GM12878 (cell line): ENCODE measurements around the gene ANO10. TPM values are rescaled to one million over a fixed set of nuclear protein-coding genes. Genes with fewer than 3 reads are reported as not detected.
A peak's percentile ranks its signal among the peaks of the same experiment; 100 is the strongest.

Experiments used
- ATAC-seq: fragments of 200-7000 bp; cut with Tn5 transposase; 3 replicates; pipeline ENCODE4 v1.9.1; 2020; ENCODE audit warnings: mild to moderate bottlenecking, moderate library complexity
- BruUV-seq: library from RNA; stranded (reverse); fragments of 400-500 nt; replicated peaks from 2 replicates; lab custom pipeline; 2021; lab: Mats Ljungman, UMichigan
- CTCF ChIA-PET: fragments of 300-600 bp; sonication (Branson Sonifier 250); formaldehyde crosslinking; extraction: SDS; loops from one replicate; lab custom pipeline; 2021; ENCODE audit warnings: inconsistent platforms; lab: Yijun Ruan, JAX
- POLR2A ChIA-PET: fragments of 350-600 bp; formaldehyde crosslinking; extraction: SDS; loops from one replicate; lab custom pipeline; 2021; ENCODE audit warnings: inconsistent platforms; lab: Charles Lee
- RAD21 ChIA-PET: fragments of 300-600 bp; sonication (Branson Sonifier 250); formaldehyde crosslinking; loops from one replicate; lab custom pipeline; 2023; ENCODE audit warnings: antibody characterized with exemption; ENCODE audit not compliant: unreplicated experiment; lab: Charles Lee
- SMC1A ChIA-PET: fragments of 300-600 bp; sonication (Branson Sonifier 250); formaldehyde crosslinking; loops from one replicate; lab custom pipeline; 2023; ENCODE audit not compliant: unreplicated experiment, uncharacterized antibody; lab: Charles Lee
- DNase-seq: peaks from one replicate; pipeline ENCODE4 v3.0.0-alpha.2; 2011; ENCODE audit warnings: low read depth, low spot score
- FAIRE-seq: peaks from 3 replicates; lab custom pipeline; 2011; peaks lifted over from hg19 to GRCh38; lab: Jason Lieb, UNC
- H2AFZ ChIP-seq: 2 replicates; pipeline ENCODE4 v1.6.0; 2011; ENCODE audit warnings: low read depth, low read length, control low read depth; ENCODE audit not compliant: control insufficient read depth
- H3K27ac ChIP-seq: 2 replicates; pipeline ENCODE4 v1.5.1; 2011; ENCODE audit warnings: control low read depth; ENCODE audit not compliant: control insufficient read depth, insufficient read depth
- H3K27me3 ChIP-seq, 2 experiments: replicated peaks in 1 of 2; 2 replicates each; pipeline versions ENCODE4 v1.6.0 to v1.6.1; 2011; ENCODE audit warnings: low read length in 1 of 2; ENCODE audit not compliant: control insufficient read depth in 2 of 2, insufficient read depth in 2 of 2
- H3K36me3 ChIP-seq, 2 experiments: 2 replicates each; pipeline ENCODE4 v1.5.1; 2011; ENCODE audit warnings: low read length in 1 of 2; ENCODE audit not compliant: control insufficient read depth in 2 of 2, insufficient read depth in 2 of 2
- H3K4me1 ChIP-seq: 2 replicates; pipeline ENCODE4 v1.6.1; 2011; ENCODE audit warnings: mild to moderate bottlenecking, low read length, moderate library complexity, mixed read lengths; ENCODE audit not compliant: control insufficient read depth, insufficient read depth
- H3K4me2 ChIP-seq: 2 replicates; pipeline ENCODE4 v1.6.0; 2011; ENCODE audit warnings: control low read depth; ENCODE audit not compliant: control insufficient read depth, insufficient read depth
- H3K4me3 ChIP-seq: fragments of 200-600 bp; sonication (generic); 2 replicates; pipeline ENCODE4 v1.5.1; 2016
- H3K79me2 ChIP-seq: 2 replicates; pipeline ENCODE4 v1.6.0; 2011; ENCODE audit warnings: low read length; ENCODE audit not compliant: control insufficient read depth, insufficient read depth
- H3K9ac ChIP-seq: 2 replicates; pipeline ENCODE4 v1.8.0; 2011; ENCODE audit warnings: low read length, control low read depth, mixed read lengths; ENCODE audit not compliant: control insufficient read depth, insufficient read depth
- H3K9me3 ChIP-seq: replicated peaks from 3 replicates; pipeline ENCODE4 v1.5.1; 2011; ENCODE audit warnings: mild to moderate bottlenecking, low read length; ENCODE audit not compliant: control insufficient read depth, insufficient read depth
- H4K20me1 ChIP-seq: 2 replicates; pipeline ENCODE4 v1.6.0; 2011; ENCODE audit not compliant: control insufficient read depth, insufficient read depth
- BCL11A ChIP-seq: IDR thresholded peaks from 2 replicates; pipeline ENCODE4 v1.6.1; 2011; ENCODE audit warnings: low read depth, low read length
- BHLHE40 ChIP-seq, 2 experiments: fragments of 450-650 bp in 1 of 2; IDR thresholded peaks; 2 replicates each; pipeline ENCODE4 v1.6.1; 2011 to 2017; ENCODE audit warnings: low read depth in 2 of 2, borderline replicate concordance in 1 of 2, improper control_type of control experiment in 1 of 2, low read length in 1 of 2, mild to moderate bottlenecking in 1 of 2
- GATAD2B ChIP-seq: fragments of 450-650 bp; conservative IDR thresholded peaks from 2 replicates; pipeline ENCODE4 v1.6.1; 2017; ENCODE audit warnings: low read depth, mild to moderate bottlenecking, moderate library complexity
- HDAC2 ChIP-seq: fragments of 200-600 bp; sonication (generic); IDR thresholded peaks from 2 replicates; pipeline ENCODE4 v1.6.1; 2017
- HDGF ChIP-seq: fragments of 450-650 bp; IDR thresholded peaks from 2 replicates; pipeline ENCODE4 v1.6.1; 2016; ENCODE audit warnings: antibody characterized with exemption
- IKZF1 ChIP-seq: fragments of 450-650 bp; conservative IDR thresholded peaks from 2 replicates; pipeline ENCODE4 v1.6.1; 2017; ENCODE audit warnings: antibody characterized with exemption, mild to moderate bottlenecking
- KLF5 ChIP-seq: fragments of 450-650 bp; IDR thresholded peaks from 2 replicates; pipeline ENCODE4 v1.6.1; 2014; ENCODE audit warnings: mild to moderate bottlenecking; ENCODE audit not compliant: partially characterized antibody
- LARP7 ChIP-seq: fragments of 450-650 bp; IDR thresholded peaks from 2 replicates; pipeline ENCODE4 v1.6.1; 2017; ENCODE audit warnings: mild to moderate bottlenecking
- MEF2B ChIP-seq: fragments of 450-650 bp; IDR thresholded peaks from 2 replicates; pipeline ENCODE4 v1.6.1; 2018; ENCODE audit warnings: mild to moderate bottlenecking, moderate library complexity; ENCODE audit not compliant: partially characterized antibody, poor library complexity, severe bottlenecking
- NBN ChIP-seq: fragments of 450-650 bp; IDR thresholded peaks from 2 replicates; pipeline ENCODE4 v1.6.1; 2016
- NR2C1 ChIP-seq: fragments of 450-650 bp; IDR thresholded peaks from 2 replicates; pipeline ENCODE4 v1.6.1; 2017; ENCODE audit warnings: antibody characterized with exemption, mild to moderate bottlenecking, moderate library complexity
- POLR2AphosphoS5 ChIP-seq: IDR thresholded peaks from 2 replicates; pipeline ENCODE4 v1.6.1; 2011; ENCODE audit warnings: mild to moderate bottlenecking, low read length, inconsistent platforms
- SIX5 ChIP-seq: IDR thresholded peaks from 2 replicates; pipeline ENCODE4 v1.6.1; 2011; ENCODE audit warnings: mild to moderate bottlenecking, low read depth, low read length, moderate library complexity; ENCODE audit not compliant: severe bottlenecking
- STAT3 ChIP-seq: IDR thresholded peaks from 2 replicates; pipeline ENCODE4 v1.6.1; 2011; ENCODE audit warnings: low read depth, low read length, improper control_type of control experiment
- TBL1XR1 ChIP-seq: IDR thresholded peaks from 2 replicates; pipeline ENCODE4 v1.6.1; 2012; ENCODE audit warnings: low read depth, low read length, improper control_type of control experiment
- WGBS: methylation state at CpG from one replicate; pipeline ENCODE4 v1.1.6; 2016; ENCODE audit warnings: low lambda C conversion rate; ENCODE audit not compliant: insufficient replicate concordance, insufficient coverage; ENCODE audit errors: missing lambda C conversion rate; 5-methylcytosine and 5-hydroxymethylcytosine counted together
- in situ Hi-C: fragments of 300-500 bp; cut with MboI; formaldehyde crosslinking; loops from 9 replicates; pipeline ENCODE4 v1.14.3; 2018; ENCODE audit warnings: mixed read lengths
- intact Hi-C: fragments of 100-400 bp; cut with micrococcal nuclease; formaldehyde crosslinking; loops from one replicate; pipeline ENCODE4 v1.14.2; 2022; ENCODE audit not compliant: unreplicated experiment
- polyA plus RNA-seq, 11 experiments: library from polyadenylated mRNA; depleted of rRNA in 4 of 11; unstranded in 6 of 11; stranded (reverse) in 5 of 11; fragments of >200 nt; fragmentation: Nextera tagmentation in 4 of 11; fragmentation: Illumina TruSeq in 1 of 11; extraction: Ambion mirVana in 4 of 11; extraction: Trizol in 1 of 11; gene quantifications; 1 replicate in 1 of 11; 2 replicates in 10 of 11; pipeline versions ENCODE4 v1.2.1 to v1.2.3, GENCODE V29; 2011 to 2016; ENCODE audit warnings: inconsistent platforms in 2 of 11, missing spikeins in 2 of 11, low read depth in 1 of 11
- total RNA-seq, 4 experiments: library from RNA; depleted of rRNA in 3 of 4; stranded (reverse); fragments of >200 nt in 3 of 4; fragmentation: Illumina TruSeq in 1 of 4; extraction: Trizol in 1 of 4; gene quantifications; 2 replicates each; pipeline versions ENCODE4 v1.2.1 to v1.2.3, GENCODE V29; 2013 to 2021
- TF ChIP-seq, protein P1 (sequence below): IDR thresholded peaks from 2 replicates; pipeline ENCODE4 v1.6.1; 2011; ENCODE audit warnings: mild to moderate bottlenecking, low read depth, low read length, moderate library complexity; ENCODE audit not compliant: insufficient replicate concordance
- TF ChIP-seq, protein P2 (sequence below): IDR thresholded peaks from 2 replicates; pipeline ENCODE4 v1.6.1; 2012; ENCODE audit warnings: low read depth, low read length, improper control_type of control experiment
- TF ChIP-seq, protein P3 (sequence below): fragments of 450-650 bp; IDR thresholded peaks from 2 replicates; pipeline ENCODE4 v1.6.1; 2017; ENCODE audit warnings: mild to moderate bottlenecking

Gene ANO10
- total and polyA plus RNA-seq, 10 of the 15 experiments (the other 5 are each of a cell fraction or from before 2014, with no cell fraction given) = 0.29 to 21.9 (median 1.6) TPM

DNA sequence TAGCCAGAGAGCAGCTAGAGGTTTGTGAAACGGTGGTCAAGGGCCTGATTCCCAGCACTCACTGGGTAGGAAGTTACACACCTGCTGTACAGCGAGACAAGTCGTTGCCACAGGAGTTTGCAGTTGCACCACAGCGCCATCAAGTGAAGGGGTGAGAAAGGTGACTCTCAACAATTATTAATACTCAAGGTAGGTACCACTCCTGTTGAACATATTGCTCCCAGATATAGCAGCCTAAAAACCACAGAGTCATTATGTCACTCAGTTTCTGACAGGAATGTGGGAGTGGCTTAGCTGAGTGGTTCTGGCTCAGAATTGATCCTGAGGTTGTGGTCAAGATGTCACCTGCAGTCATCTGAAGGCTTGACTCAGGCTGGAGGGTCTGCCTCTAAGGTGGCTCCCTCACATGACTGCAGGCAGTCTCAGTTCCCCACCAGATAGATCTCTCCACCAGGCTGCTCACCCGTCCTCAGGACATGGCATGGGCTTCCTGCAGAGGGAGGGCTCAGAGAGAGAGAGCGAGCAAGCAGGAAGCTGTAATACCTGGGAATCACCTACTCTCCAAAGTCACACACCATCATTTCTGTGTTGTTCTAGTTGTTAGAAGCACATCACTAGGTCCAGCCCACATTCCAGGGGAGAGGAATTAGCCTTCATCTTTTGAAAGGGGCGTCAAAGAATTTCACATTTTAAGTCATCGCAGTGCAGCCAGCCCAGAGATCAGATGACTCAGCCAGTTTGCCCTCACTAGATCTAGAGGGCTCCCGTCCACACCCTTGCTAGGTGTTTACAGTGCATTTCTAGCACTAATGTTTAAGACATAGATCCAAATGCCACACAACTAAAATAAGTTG, 17.0 kb upstream of the ANO10 start (continued):
- TF ChIP-seq SIX5 = no peak
- TF ChIP-seq, protein P1, sequence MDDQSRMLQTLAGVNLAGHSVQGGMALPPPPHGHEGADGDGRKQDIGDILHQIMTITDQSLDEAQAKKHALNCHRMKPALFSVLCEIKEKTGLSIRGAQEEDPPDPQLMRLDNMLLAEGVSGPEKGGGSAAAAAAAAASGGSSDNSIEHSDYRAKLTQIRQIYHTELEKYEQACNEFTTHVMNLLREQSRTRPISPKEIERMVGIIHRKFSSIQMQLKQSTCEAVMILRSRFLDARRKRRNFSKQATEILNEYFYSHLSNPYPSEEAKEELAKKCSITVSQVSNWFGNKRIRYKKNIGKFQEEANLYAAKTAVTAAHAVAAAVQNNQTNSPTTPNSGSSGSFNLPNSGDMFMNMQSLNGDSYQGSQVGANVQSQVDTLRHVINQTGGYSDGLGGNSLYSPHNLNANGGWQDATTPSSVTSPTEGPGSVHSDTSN = peak; percentile 11
- 0 out of 2 replicates have a peak, but pooled peaks have one; percentile 7 for TF ChIP-seq LARP7
- TF ChIP-seq BHLHE40 (IDR thresholded peaks at IDR 0.05; ENCODE audit: borderline replicate concordance in 1 of 2, low read depth in 2 of 2, low read length in 1 of 2) = peak in 1 of 2 experiments; percentile 20; a peak in 1 of 4 replicates
- peak; percentile 18; the same call in 1 of the 2 replicates for TF ChIP-seq IKZF1

DNA sequence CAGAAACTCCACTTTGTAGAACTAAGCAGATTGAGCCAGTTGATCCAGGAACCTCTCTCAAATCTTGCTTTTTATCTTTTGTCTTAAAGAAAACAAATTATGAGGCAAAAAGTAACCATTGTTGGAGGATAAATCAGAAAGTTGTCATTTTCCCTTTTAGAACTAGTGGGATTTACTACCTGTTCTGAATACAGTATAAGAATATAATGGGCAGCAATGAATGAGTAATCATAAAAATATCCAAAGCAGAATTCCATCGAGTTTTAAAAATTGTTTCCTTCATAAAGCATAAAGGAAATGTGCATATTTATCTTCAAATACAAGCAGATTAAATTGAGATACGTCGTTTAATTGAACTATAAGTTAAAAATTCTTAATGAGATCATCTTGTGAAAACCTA, 15.9 kb upstream of the ANO10 start:
- in situ Hi-C loops = no loop called here
- TF ChIP-seq NR2C1 = no peak
- TF ChIP-seq, protein P2, sequence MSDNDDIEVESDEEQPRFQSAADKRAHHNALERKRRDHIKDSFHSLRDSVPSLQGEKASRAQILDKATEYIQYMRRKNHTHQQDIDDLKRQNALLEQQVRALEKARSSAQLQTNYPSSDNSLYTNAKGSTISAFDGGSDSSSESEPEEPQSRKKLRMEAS = no peak
- TF ChIP-seq STAT3 = no peak
- no peak for TF ChIP-seq HDAC2
- no peak for TF ChIP-seq HDGF
- no peak for TF ChIP-seq BCL11A
- TF ChIP-seq POLR2AphosphoS5 = no peak
- no peak for TF ChIP-seq MEF2B
- TF ChIP-seq GATAD2B = no peak
- TF ChIP-seq, protein P1 = no peak
- TF ChIP-seq TBL1XR1 = no peak
- no peak for TF ChIP-seq NBN
- TF ChIP-seq LARP7 = no peak
- TF ChIP-seq, protein P3, sequence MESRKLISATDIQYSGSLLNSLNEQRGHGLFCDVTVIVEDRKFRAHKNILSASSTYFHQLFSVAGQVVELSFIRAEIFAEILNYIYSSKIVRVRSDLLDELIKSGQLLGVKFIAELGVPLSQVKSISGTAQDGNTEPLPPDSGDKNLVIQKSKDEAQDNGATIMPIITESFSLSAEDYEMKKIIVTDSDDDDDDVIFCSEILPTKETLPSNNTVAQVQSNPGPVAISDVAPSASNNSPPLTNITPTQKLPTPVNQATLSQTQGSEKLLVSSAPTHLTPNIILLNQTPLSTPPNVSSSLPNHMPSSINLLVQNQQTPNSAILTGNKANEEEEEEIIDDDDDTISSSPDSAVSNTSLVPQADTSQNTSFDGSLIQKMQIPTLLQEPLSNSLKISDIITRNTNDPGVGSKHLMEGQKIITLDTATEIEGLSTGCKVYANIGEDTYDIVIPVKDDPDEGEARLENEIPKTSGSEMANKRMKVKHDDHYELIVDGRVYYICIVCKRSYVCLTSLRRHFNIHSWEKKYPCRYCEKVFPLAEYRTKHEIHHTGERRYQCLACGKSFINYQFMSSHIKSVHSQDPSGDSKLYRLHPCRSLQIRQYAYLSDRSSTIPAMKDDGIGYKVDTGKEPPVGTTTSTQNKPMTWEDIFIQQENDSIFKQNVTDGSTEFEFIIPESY = no peak
- TF ChIP-seq KLF5 = no peak

More for the DNA sequence above, 15.9 kb upstream of the ANO10 start:
- ChIA-PET CTCF (interaction anchor here (1.3 to 1.4 kb wide), 2 partner anchors 92 to 102 kb away, joined by 3 to 5 read pairs; no protein-coding TSS in a partner anchor), POLR2A (no interaction called here), RAD21 (interaction anchor here (1.3 to 1.4 kb wide), 2 partner anchors 12 to 93 kb away, joined by 3 to 5 read pairs; no protein-coding TSS in a partner anchor), SMC1A (interaction anchor here (0.7 to 1.8 kb wide), 3 partner anchors 25 to 94 kb away, joined by 3 to 8 read pairs (median 7); no protein-coding TSS in a partner anchor)
- 49% methylated on average over 3 of the region's 3 CpGs for WGBS
- no peak overlapping the region for H3K27ac ChIP-seq
- FAIRE-seq = no peak
- ATAC-seq = no peak
- no peaks in the 10 kb centered on the region for H4K20me1 ChIP-seq
- no peaks in the 10 kb centered on the region for H3K79me2 ChIP-seq
- no peak overlapping the region for H2AFZ ChIP-seq
- H3K36me3 ChIP-seq = no peaks in the 10 kb centered on the region
- intact Hi-C loops = loop anchor here (1.0 kb wide), 1 partner anchor 93 kb away; no protein-coding TSS in a partner anchor
- BruUV-seq = no TSS peak
- H3K9me3 ChIP-seq = no peaks in the 10 kb centered on the region
- no peak overlapping the region for H3K9ac ChIP-seq
- no peaks in the 10 kb centered on the region for H3K27me3 ChIP-seq
- no peak overlapping the region for H3K4me2 ChIP-seq
- H3K4me1 ChIP-seq = no peaks in the 10 kb centered on the region
- DNase-seq = no peak
- no peak overlapping the region for H3K4me3 ChIP-seq
